Left ventricle myocardium inferior (tissue), 1 donor: ENCODE results near the gene RBBP5. TPM values are rescaled to one million over a fixed set of nuclear protein-coding genes. Genes with fewer than 3 reads are reported as not detected.
"Not testable (repeated sequence)": the region's sequence is repeated elsewhere in the genome, so short reads cannot be mapped to it uniquely, and the experiment has no call there.

ENCODE experiments used
- DNase-seq: peaks from one replicate; pipeline ENCODE4 v3.0.0-alpha.2; 2020
- H3K27ac ChIP-seq: fragments of 200-600 bp; replicated peaks from 2 replicates; pipeline ENCODE4 v1.8.0; 2021
- H3K27me3 ChIP-seq: fragments of 200-600 bp; 2 replicates; pipeline ENCODE4 v1.8.0; 2021; ENCODE audit warnings: low read depth
- H3K36me3 ChIP-seq: fragments of 200-600 bp; 2 replicates; pipeline ENCODE4 v1.8.0; 2021
- H3K4me1 ChIP-seq: fragments of 200-600 bp; 2 replicates; pipeline ENCODE4 v1.8.0; 2021
- H3K4me3 ChIP-seq: fragments of 200-600 bp; 2 replicates; pipeline ENCODE4 v1.8.0; 2021; ENCODE audit warnings: mild to moderate bottlenecking, moderate library complexity
- H3K9me3 ChIP-seq: fragments of 200-600 bp; replicated peaks from 2 replicates; pipeline ENCODE4 v1.8.0; 2021
- intact Hi-C: fragments of 100-400 bp; cut with micrococcal nuclease; formaldehyde crosslinking; loops from one replicate; pipeline ENCODE4 v1.11.0; 2022
- total RNA-seq: library from RNA; stranded (reverse); fragmentation: NEBNext Ultra II Directional; extraction: Animal tissue kit (Norgen Biotek cat#: 25700); gene quantifications from one replicate; pipeline ENCODE4 v1.2.1, GENCODE V29; 2021
- TF ChIP-seq, protein P1 (sequence below): fragments of 200-600 bp; IDR thresholded peaks from 2 replicates; pipeline ENCODE4 v1.8.0; 2021; ENCODE audit warnings: antibody characterized with exemption, mild to moderate bottlenecking, borderline replicate concordance
- donor health status: DM: no; HTN: yes; CAD: no; lungs with severe emphysema.

Gene RBBP5
- total RNA-seq, 1 donor from 2014 or later, result 10.3 TPM

DNA sequence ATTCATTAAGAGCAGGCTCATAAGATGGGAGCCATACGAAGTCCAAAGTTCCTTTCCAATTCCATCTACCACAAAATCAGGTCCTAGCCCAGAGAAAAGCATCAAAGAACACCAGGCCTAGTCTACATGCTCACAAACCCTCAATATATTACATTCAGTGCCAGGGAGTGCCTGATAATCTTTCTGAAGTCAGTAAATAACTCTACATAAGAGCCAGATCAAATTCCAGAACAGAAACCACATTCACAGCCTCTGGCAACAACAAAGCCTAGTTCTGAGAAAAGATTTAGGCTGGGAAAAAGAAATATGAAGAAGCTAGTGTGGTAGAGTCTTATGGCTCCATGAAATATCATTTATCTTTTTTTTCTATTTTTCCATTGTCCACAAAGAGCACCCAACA, 40.5 kb upstream of the RBBP5 start:
- intact Hi-C loops, result no loop called here
- H3K36me3 ChIP-seq, result peaks cover 73% of the 10 kb centered on the region
- H3K9me3 ChIP-seq, result no peaks in the 10 kb centered on the region
- no peak overlapping the region for H3K27ac ChIP-seq
- TF ChIP-seq, protein P1, sequence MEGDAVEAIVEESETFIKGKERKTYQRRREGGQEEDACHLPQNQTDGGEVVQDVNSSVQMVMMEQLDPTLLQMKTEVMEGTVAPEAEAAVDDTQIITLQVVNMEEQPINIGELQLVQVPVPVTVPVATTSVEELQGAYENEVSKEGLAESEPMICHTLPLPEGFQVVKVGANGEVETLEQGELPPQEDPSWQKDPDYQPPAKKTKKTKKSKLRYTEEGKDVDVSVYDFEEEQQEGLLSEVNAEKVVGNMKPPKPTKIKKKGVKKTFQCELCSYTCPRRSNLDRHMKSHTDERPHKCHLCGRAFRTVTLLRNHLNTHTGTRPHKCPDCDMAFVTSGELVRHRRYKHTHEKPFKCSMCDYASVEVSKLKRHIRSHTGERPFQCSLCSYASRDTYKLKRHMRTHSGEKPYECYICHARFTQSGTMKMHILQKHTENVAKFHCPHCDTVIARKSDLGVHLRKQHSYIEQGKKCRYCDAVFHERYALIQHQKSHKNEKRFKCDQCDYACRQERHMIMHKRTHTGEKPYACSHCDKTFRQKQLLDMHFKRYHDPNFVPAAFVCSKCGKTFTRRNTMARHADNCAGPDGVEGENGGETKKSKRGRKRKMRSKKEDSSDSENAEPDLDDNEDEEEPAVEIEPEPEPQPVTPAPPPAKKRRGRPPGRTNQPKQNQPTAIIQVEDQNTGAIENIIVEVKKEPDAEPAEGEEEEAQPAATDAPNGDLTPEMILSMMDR, result no peak
- H3K27me3 ChIP-seq, result no peaks in the 10 kb centered on the region
- no peaks in the 10 kb centered on the region for H3K4me1 ChIP-seq
- no peak for DNase-seq
- H3K4me3 ChIP-seq, result no peak overlapping the region

DNA sequence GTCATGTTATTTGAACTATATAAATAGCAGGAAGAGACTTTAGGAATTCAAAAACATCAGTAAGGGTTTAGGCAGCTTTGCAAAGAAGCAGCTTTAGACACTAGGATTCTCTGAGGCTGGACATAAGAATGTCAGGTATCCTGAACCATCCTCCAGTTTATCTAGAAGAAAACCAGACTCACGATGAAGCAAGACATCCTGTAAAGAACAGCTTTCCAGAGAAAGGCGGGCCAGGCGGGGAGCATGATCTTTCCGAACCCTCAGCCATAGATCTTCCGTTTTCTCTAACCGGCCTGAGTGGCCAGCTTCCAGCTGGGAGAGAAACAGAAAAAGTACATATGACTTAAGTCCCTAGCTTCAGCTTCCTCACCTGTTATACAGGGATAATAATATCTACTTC, 39.3 kb upstream of the RBBP5 start:
- DNase-seq, result no peak
- no peak overlapping the region for H3K4me3 ChIP-seq

DNA sequence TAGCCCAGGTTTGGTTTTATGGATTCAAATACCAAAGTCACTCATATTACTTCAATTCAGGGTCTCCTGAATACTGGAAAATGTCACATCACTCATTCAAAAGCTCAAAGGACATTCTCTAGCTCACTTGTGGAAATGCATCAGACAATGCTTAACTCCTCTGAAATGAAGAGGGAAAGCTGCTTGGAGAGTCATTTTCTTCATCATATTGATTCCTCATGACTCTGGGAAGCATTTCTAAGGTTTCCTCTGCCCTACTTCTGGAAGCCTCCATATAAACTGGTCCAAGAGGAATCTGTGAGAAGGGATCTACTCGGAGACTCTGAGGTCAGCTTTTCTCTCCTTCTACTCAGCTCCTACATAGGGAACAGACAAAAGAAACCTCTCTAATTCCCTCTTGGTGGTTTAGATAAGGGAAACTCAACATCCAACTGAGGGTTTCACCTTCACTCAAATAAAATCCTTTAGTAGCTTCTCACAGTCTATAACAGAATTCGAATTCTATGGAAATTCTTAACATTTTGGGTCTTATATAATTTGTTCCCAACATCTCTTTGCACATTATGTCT, 36.4 kb upstream of the RBBP5 start:
- intact Hi-C loops, result no loop called here
- peaks cover 5% of the 10 kb centered on the region for H3K9me3 ChIP-seq
- no peak overlapping the region for H3K4me3 ChIP-seq
- DNase-seq, result no peak
- no peaks in the 10 kb centered on the region for H3K4me1 ChIP-seq
- H3K36me3 ChIP-seq, result peaks cover 96% of the 10 kb centered on the region
- TF ChIP-seq, protein P1, result no peak
- no peaks in the 10 kb centered on the region for H3K27me3 ChIP-seq
- no peak overlapping the region for H3K27ac ChIP-seq

More for the DNA sequence above, 39.3 kb upstream of the RBBP5 start:
- no peaks in the 10 kb centered on the region for H3K27me3 ChIP-seq
- TF ChIP-seq, protein P1, result no peak
- peaks cover 82% of the 10 kb centered on the region for H3K36me3 ChIP-seq
- peaks cover 1% of the 10 kb centered on the region for H3K9me3 ChIP-seq
- intact Hi-C loops, result no loop called here
- no peaks in the 10 kb centered on the region for H3K4me1 ChIP-seq
- no peak overlapping the region for H3K27ac ChIP-seq

DNA sequence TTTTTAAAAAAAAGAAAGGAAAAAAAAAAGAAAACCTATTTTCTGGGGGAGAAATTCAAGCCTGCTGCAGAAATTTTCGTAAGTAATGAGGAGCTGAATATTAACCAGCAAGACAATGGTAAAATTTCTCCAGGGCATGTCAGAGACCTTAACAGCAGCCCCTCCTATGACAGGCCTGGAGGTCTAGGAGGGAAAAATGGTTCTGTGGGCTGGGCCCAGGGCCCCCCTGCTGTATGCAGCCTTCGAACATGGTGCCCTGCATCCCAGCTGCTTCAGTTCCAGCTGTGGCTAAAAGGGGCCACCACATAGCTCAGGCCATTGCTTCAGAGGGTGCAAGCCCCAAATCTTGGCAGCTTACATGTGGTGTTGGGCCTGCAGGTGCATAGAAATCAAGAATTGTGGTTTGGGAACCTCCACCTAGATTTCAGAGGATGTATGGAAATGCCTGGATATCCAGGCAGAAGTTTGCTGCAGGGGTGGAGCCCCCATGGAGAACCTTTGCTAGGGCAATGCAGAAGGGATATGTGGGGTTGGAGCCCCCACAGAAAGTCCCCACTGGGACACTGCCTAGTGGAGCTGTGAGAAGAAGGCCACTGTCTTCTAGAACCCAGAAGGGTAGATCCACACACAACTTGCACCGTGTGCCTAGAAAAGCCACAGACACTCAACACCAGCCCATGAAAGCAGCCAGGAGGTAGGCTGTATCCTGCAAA, 34.0 kb upstream of the RBBP5 start:
- H3K27me3 ChIP-seq, H3K9me3 ChIP-seq, DNase-seq, H3K27ac ChIP-seq, H3K4me3 ChIP-seq, intact Hi-C loops, H3K4me1 ChIP-seq: not testable (repeated sequence)
- peaks cover 93% of the 10 kb centered on the region for H3K36me3 ChIP-seq

DNA sequence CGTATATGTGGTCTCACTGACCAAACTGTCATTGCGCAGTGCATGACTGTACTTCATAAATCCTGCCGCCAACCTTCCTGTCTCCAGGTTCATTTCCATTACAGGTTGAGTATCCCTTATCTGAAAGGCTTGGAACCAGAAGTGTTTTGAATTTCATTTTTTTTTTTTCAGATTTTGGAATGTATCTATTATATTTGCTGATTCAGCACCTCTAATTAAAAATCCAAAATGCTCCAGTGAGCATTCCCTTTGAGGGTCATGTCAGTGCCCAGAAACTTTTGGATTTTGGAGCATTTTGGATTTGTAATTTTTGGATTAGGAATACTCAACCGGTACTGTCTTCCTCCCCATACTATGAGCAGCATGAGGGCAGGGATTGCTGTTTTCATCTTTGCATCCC, 30.7 kb upstream of the RBBP5 start:
- no peak overlapping the region for H3K27ac ChIP-seq
- intact Hi-C loops, result no loop called here
- DNase-seq, result no peak
- H3K4me1 ChIP-seq, result peaks cover 3% of the 10 kb centered on the region
- no peaks in the 10 kb centered on the region for H3K27me3 ChIP-seq
- peaks cover 90% of the 10 kb centered on the region for H3K36me3 ChIP-seq
- H3K4me3 ChIP-seq, result no peak overlapping the region
- TF ChIP-seq, protein P1, result no peak
- H3K9me3 ChIP-seq, result peaks cover 5% of the 10 kb centered on the region
